GM19455 (cell line): ENCODE measurements around the gene MIXL1.

ENCODE experiments used
- ATAC-seq: cut with Tn5 transposase; IDR thresholded peaks from one replicate; pipeline ENCODE4 v1.9.1; 2021; ENCODE audit not compliant: unreplicated experiment

Gene MIXL1

DNA sequence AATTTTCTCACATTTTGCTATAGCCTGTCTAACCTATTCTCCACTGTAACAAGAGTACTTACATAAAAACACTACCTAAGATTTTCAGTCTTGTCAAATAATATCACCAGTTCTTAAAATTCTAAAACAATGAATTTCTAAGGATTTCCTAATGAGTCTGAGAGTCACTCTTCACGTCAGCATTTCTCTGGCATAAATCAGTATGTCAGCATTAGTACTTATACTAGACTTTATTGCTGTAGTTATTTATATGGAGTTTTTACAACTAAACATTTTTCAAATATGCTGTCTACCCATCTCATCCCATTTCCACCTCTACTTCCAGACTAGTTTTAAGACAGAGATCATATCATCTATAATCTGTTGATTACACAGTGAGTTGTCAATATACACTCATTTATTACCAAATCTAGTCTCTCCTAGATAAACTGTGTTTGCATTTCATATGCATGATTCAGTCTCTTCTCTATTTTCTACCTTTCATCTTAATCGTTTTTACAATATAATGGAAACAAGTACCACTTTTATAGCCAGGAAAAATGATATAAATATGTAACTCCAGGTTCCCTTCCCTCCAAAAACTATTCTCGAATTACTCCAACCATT is 52.7 kb downstream of the MIXL1 start:
- no peak for ATAC-seq
